Skeletal muscle cell (primary cell): ENCODE results near the gene ANTKMT.

ENCODE experiments used
- DNase-seq: peaks from one replicate; pipeline ENCODE4 v3.0.0-alpha.2; 2010; ENCODE audit warnings: low read depth
- H3K4me3 ChIP-seq: 2 replicates; pipeline ENCODE4 v1.5.1; 2011; ENCODE audit warnings: low read depth, mild to moderate bottlenecking, control low read depth, low read length, moderate library complexity

ANTKMT gene

GRCh38 chr16:724188-725040 lies 3.5 kb downstream of the ANTKMT start:
- no peak for DNase-seq
- H3K4me3 ChIP-seq = no peak overlapping the region

GRCh38 chr16:725041-725376 lies 4.1 kb downstream of the ANTKMT start:
- no peak overlapping the region for H3K4me3 ChIP-seq
- no peak for DNase-seq

DNA sequence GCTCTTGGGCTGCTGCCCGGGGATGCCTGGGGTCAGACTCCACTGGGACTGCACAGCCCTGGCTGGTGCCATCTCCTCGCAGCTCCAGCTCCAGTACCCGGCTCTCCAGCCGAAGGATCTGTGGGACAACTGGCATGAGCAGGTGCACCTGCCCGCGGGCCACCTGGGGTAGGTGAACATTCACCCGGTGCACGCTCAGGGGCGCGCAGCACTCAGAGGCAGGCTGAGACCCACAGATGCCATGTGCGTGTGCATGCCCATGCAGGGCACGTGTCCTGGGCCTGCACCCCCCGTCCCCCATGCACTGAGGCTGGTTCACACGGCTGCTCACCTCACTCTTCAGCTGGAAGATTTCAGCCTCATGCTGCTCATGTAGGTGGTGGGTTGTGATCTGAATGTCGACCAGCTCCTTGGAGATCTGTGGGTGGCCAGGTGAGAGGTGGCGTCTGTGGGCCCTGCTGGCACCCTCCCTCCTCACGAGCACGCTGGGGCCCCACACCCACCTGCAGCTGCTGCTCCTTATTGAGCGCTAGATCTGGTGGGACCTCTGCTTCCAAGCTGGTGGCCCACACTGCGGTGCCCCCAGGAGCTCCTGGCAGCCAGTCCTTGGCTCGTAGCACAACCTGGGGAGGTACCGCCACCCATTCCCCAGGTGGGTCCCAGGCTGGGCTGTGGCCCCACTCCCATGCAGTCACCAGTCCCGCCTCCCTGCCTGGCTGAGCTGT lies 4.7 kb downstream of the ANTKMT start:
- no peak for DNase-seq
- H3K4me3 ChIP-seq = no peak overlapping the region

- DNase-seq = no peak
- H3K4me3 ChIP-seq = no peak overlapping the region
Measured at GRCh38 chr16:726188-726437, 5.2 kb downstream of the ANTKMT start.

DNA sequence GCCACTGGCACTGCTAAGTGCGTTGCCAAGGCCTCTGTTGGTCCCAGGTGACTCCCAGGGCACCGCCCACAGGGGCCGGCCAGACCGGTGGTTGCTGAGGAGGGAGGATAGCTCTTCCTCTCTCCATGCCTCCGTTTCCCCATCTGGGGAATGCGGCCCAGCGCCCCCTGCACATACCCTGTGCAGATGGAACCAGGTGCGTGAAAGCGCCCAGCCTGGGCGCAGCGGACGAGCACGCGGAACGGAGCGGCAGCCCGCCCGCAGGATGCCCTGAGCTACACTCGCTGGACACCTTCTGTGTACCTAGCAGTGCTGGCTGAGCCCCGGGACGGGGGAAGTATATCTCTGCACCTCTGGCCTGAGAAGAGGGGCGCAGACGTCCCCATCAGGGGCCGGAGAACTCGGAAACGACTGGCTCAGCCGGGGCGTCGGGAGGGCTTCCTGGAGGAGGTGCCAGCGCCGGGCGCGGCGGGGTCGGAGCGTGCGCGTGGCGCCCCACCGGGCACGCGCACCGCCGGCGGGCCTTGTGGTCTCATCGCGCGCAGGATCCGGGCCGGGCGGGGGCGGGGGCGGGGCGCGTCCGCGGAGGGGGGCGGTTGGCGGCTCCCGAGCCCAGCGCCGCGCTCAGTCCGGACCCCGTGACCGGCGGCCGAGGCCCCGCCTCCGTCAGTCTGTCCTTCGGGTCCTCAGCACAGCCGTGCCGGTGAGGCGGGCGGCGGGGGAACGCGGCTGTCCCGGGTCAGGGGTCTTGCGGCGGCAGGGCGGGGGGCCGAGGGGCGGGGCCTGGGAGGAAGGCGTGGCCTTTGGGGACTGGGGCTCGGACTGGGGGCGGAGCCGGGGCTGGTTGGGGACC lies 5.7 kb downstream of the ANTKMT start, which contains the start of the genes CCDC78 and HAGHL:
Gene CCDC78 (minus strand): TSS at position 6 of the 853 bp plus-strand sequence. CDS start 76 bp downstream, outside the sequence.
Gene HAGHL (plus strand): TSS at position 669 of the 853 bp plus-strand sequence. CDS start 404 bp downstream, outside the sequence.
- no peak for DNase-seq
- H3K4me3 ChIP-seq = peak within 1 kb of the TSS; percentile 81

DNA sequence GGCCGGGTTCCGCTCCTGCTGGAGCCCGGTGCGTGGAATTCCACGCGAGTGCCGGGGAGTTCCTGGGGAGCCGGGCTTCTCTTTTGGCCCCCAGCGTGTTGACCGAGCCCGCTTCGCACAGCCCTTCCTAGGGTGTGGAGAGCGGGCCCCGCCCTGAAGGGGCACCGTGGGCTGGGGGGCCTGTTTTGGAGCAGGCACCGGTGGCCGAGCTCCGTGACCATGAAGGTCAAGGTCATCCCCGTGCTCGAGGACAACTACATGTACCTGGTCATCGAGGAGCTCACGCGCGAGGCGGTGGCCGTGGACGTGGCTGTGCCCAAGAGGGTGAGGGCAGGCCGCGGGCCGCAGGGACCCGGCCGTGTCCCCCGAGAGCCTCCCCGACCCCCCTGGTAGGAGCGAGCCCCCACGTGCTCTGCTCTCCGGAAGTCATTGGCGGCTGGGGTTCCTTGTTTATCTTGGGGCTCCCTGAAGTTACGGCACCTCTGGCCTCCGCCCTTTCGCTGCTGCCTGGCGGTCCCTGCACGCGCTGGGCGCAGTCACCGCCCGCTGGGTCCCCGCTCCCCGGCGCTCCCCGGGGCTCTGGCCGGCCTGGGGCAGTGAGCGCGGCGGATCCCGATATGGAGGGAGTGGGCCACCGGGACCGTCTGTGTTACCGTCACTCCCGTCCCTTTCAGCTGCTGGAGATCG lies 6.5 kb downstream of the ANTKMT start:
- no peak for DNase-seq
- H3K4me3 ChIP-seq = peak overlapping the region; percentile 81

- peak; percentile 58 for DNase-seq
- peak overlapping the region; percentile 81 for H3K4me3 ChIP-seq
Measured at GRCh38 chr16:728131-728889, 7.4 kb downstream of the ANTKMT start.

DNA sequence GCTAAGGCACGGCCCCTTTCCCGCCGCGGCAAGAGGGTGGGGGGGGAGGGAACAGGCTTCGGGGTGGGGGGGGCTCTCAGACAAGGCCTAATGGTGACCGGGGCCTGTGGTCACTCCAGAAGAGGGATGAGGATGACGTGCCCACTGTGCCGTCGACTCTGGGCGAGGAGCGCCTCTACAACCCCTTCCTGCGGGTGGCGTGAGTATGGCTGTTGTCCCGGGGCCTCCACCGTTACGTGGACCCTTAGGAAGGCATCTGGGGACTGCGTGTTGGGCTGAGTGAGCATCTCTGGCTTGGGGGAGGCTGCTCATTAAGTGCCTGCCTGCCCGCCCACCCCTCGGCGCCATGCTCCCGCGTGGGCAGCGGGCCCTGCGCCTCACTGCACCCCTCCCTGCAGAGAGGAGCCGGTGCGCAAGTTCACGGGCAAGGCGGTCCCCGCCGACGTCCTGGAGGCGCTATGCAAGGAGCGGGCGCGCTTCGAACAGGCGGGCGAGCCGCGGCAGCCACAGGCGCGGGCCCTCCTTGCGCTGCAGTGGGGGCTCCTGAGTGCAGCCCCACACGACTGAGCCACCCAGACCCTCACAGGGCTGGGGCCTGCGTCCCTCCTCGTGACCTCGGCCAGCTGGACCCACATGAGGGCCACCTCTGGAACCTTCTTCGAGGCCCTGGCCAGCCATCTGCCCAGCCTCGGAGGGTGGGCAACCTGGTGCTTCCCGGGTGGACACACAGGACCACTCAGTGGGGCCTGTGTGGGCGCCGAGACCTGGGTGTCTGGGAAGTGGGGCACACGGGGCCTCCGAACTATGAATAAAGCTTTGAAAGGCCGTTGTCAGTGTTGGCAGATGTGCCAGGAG lies 8.2 kb downstream of the ANTKMT start:
- H3K4me3 ChIP-seq = peak overlapping the region; percentile 81

GRCh38 chr16:729768-730665 lies 9.1 kb downstream of the ANTKMT start:
- DNase-seq = no peak
- H3K4me3 ChIP-seq = no peak overlapping the region

More for the DNA sequence above, 8.2 kb downstream of the ANTKMT start:
- no peak for DNase-seq

- DNase-seq = no peak
- no peak overlapping the region for H3K4me3 ChIP-seq
Measured at GRCh38 chr16:730666-731509, 9.9 kb downstream of the ANTKMT start.

GRCh38 chr16:732332-732731 lies 11.4 kb downstream of the ANTKMT start:
- no peak for DNase-seq
- no peak overlapping the region for H3K4me3 ChIP-seq

GRCh38 chr16:732936-733335 lies 12.0 kb downstream of the ANTKMT start:
- DNase-seq = no peak

GRCh38 chr16:733382-734207 lies 12.6 kb downstream of the ANTKMT start:
- H3K4me3 ChIP-seq = no peak overlapping the region
- DNase-seq = no peak

More at GRCh38 chr16:732936-733335, 12.0 kb downstream of the ANTKMT start:
- no peak overlapping the region for H3K4me3 ChIP-seq

GRCh38 chr16:734208-734980 lies 13.4 kb downstream of the ANTKMT start:
- H3K4me3 ChIP-seq = no peak overlapping the region
- DNase-seq = no peak
